ENCODE measurements around the gene SDCCAG8. TPM values are rescaled to one million over a fixed set of nuclear protein-coding genes. Genes with fewer than 3 reads are reported as not detected.

Gene SDCCAG8
- total and polyA plus RNA-seq, 2 of the 8 experiments (the other 6 are each of a cell fraction or from before 2014, with no cell fraction given) = 15.6 to 21.0 TPM

- TF ChIP-seq, protein P1, sequence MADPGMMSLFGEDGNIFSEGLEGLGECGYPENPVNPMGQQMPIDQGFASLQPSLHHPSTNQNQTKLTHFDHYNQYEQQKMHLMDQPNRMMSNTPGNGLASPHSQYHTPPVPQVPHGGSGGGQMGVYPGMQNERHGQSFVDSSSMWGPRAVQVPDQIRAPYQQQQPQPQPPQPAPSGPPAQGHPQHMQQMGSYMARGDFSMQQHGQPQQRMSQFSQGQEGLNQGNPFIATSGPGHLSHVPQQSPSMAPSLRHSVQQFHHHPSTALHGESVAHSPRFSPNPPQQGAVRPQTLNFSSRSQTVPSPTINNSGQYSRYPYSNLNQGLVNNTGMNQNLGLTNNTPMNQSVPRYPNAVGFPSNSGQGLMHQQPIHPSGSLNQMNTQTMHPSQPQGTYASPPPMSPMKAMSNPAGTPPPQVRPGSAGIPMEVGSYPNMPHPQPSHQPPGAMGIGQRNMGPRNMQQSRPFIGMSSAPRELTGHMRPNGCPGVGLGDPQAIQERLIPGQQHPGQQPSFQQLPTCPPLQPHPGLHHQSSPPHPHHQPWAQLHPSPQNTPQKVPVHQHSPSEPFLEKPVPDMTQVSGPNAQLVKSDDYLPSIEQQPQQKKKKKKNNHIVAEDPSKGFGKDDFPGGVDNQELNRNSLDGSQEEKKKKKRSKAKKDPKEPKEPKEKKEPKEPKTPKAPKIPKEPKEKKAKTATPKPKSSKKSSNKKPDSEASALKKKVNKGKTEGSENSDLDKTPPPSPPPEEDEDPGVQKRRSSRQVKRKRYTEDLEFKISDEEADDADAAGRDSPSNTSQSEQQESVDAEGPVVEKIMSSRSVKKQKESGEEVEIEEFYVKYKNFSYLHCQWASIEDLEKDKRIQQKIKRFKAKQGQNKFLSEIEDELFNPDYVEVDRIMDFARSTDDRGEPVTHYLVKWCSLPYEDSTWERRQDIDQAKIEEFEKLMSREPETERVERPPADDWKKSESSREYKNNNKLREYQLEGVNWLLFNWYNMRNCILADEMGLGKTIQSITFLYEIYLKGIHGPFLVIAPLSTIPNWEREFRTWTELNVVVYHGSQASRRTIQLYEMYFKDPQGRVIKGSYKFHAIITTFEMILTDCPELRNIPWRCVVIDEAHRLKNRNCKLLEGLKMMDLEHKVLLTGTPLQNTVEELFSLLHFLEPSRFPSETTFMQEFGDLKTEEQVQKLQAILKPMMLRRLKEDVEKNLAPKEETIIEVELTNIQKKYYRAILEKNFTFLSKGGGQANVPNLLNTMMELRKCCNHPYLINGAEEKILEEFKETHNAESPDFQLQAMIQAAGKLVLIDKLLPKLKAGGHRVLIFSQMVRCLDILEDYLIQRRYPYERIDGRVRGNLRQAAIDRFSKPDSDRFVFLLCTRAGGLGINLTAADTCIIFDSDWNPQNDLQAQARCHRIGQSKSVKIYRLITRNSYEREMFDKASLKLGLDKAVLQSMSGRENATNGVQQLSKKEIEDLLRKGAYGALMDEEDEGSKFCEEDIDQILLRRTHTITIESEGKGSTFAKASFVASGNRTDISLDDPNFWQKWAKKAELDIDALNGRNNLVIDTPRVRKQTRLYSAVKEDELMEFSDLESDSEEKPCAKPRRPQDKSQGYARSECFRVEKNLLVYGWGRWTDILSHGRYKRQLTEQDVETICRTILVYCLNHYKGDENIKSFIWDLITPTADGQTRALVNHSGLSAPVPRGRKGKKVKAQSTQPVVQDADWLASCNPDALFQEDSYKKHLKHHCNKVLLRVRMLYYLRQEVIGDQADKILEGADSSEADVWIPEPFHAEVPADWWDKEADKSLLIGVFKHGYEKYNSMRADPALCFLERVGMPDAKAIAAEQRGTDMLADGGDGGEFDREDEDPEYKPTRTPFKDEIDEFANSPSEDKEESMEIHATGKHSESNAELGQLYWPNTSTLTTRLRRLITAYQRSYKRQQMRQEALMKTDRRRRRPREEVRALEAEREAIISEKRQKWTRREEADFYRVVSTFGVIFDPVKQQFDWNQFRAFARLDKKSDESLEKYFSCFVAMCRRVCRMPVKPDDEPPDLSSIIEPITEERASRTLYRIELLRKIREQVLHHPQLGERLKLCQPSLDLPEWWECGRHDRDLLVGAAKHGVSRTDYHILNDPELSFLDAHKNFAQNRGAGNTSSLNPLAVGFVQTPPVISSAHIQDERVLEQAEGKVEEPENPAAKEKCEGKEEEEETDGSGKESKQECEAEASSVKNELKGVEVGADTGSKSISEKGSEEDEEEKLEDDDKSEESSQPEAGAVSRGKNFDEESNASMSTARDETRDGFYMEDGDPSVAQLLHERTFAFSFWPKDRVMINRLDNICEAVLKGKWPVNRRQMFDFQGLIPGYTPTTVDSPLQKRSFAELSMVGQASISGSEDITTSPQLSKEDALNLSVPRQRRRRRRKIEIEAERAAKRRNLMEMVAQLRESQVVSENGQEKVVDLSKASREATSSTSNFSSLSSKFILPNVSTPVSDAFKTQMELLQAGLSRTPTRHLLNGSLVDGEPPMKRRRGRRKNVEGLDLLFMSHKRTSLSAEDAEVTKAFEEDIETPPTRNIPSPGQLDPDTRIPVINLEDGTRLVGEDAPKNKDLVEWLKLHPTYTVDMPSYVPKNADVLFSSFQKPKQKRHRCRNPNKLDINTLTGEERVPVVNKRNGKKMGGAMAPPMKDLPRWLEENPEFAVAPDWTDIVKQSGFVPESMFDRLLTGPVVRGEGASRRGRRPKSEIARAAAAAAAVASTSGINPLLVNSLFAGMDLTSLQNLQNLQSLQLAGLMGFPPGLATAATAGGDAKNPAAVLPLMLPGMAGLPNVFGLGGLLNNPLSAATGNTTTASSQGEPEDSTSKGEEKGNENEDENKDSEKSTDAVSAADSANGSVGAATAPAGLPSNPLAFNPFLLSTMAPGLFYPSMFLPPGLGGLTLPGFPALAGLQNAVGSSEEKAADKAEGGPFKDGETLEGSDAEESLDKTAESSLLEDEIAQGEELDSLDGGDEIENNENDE (IDR thresholded peaks at IDR 0.05; ENCODE audit: insufficient replicate concordance, low read length) = no peak
- TF ChIP-seq RNF2 (IDR thresholded peaks at IDR 0.05; ENCODE audit: borderline replicate concordance, low read depth, low read length, missing control alignments, poor library complexity, severe bottlenecking) = no peak
- no peak for TF ChIP-seq EP300 (IDR thresholded peaks at IDR 0.05; ENCODE audit: borderline replicate concordance in 1 of 2, low read depth in 2 of 2, low read length in 2 of 2)
- no peak for TF ChIP-seq CEBPB (IDR thresholded peaks at IDR 0.05; ENCODE audit: low read depth, low read length)
- no peak for TF ChIP-seq PHF8 (conservative IDR thresholded peaks at IDR 0.05; ENCODE audit: low read depth, low read length)
- TF ChIP-seq TAF1 (IDR thresholded peaks at IDR 0.05; ENCODE audit: low read depth, low read length) = no peak
- TF ChIP-seq, protein P2, sequence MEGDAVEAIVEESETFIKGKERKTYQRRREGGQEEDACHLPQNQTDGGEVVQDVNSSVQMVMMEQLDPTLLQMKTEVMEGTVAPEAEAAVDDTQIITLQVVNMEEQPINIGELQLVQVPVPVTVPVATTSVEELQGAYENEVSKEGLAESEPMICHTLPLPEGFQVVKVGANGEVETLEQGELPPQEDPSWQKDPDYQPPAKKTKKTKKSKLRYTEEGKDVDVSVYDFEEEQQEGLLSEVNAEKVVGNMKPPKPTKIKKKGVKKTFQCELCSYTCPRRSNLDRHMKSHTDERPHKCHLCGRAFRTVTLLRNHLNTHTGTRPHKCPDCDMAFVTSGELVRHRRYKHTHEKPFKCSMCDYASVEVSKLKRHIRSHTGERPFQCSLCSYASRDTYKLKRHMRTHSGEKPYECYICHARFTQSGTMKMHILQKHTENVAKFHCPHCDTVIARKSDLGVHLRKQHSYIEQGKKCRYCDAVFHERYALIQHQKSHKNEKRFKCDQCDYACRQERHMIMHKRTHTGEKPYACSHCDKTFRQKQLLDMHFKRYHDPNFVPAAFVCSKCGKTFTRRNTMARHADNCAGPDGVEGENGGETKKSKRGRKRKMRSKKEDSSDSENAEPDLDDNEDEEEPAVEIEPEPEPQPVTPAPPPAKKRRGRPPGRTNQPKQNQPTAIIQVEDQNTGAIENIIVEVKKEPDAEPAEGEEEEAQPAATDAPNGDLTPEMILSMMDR (IDR thresholded peaks at IDR 0.05; ENCODE audit: control extremely low read depth in 1 of 3, insufficient read depth in 1 of 3, low read depth in 1 of 3, low read length in 3 of 3) = no peak
- TF ChIP-seq HDAC6 (IDR thresholded peaks at IDR 0.05; ENCODE audit: low read depth, low read length) = no peak
- no peak for TF ChIP-seq CBX8 (IDR thresholded peaks at IDR 0.05; ENCODE audit: borderline replicate concordance, low read depth, low read length)
Observed at GRCh38 chr1:243269461-243269801, 13.6 kb downstream of the SDCCAG8 start (continued).

All from H1 (cell line).